22Rv1 (cell line): ENCODE results near the gene TOP3A.

Experiments
- ZFX ChIP-seq: fragments of 450-650 bp; IDR thresholded peaks from 2 replicates; pipeline ENCODE4 v1.6.1; 2017; ENCODE audit warnings: antibody characterized with exemption, borderline replicate concordance
- TF ChIP-seq, protein P1 (sequence below): fragments of 450-650 bp; IDR thresholded peaks from 2 replicates; pipeline ENCODE4 v1.5.1; 2017; ENCODE audit warnings: mild to moderate bottlenecking

- TF ChIP-seq, protein P1, sequence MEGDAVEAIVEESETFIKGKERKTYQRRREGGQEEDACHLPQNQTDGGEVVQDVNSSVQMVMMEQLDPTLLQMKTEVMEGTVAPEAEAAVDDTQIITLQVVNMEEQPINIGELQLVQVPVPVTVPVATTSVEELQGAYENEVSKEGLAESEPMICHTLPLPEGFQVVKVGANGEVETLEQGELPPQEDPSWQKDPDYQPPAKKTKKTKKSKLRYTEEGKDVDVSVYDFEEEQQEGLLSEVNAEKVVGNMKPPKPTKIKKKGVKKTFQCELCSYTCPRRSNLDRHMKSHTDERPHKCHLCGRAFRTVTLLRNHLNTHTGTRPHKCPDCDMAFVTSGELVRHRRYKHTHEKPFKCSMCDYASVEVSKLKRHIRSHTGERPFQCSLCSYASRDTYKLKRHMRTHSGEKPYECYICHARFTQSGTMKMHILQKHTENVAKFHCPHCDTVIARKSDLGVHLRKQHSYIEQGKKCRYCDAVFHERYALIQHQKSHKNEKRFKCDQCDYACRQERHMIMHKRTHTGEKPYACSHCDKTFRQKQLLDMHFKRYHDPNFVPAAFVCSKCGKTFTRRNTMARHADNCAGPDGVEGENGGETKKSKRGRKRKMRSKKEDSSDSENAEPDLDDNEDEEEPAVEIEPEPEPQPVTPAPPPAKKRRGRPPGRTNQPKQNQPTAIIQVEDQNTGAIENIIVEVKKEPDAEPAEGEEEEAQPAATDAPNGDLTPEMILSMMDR = no peak
- no peak for TF ChIP-seq ZFX
Observed at GRCh38 chr17:18318771-18319450, 4.1 kb upstream of the TOP3A start.
